T-helper 17 cell (primary cell): ENCODE results near the gene ENOX2. TPM values are rescaled to one million over a fixed set of nuclear protein-coding genes. Genes with fewer than 3 reads are reported as not detected.
"Not testable (repeated sequence)": the region's sequence is repeated elsewhere in the genome, so short reads cannot be mapped to it uniquely, and the experiment has no call there.

Source experiments
- ATAC-seq: fragments of 150-1000 bp; cut with Tn5 transposase; 2 replicates; pipeline ENCODE4 v1.10.0; 2021; ENCODE audit warnings: mild to moderate bottlenecking, moderate library complexity
- DNase-seq, 3 donors: peaks; one replicate each; pipeline versions ENCODE4 v3.0.0 to v3.0.0-alpha.2; 2020 to 2021
- H3K9me3 ChIP-seq: one replicate; pipeline ENCODE4 v1.7.0; 2013; ENCODE audit warnings: low read length, mild to moderate bottlenecking; ENCODE audit not compliant: control insufficient read depth, poor library complexity, severe bottlenecking
- H3K27ac Mint-ChIP-seq: one replicate; pipeline ENCODE4 v1.8.0; 2022; ENCODE audit warnings: mild to moderate bottlenecking, moderate library complexity, mixed read lengths
- H3K27me3 Mint-ChIP-seq: one replicate; pipeline ENCODE4 v1.8.0; 2022; ENCODE audit warnings: mixed read lengths
- H3K36me3 Mint-ChIP-seq: one replicate; pipeline ENCODE4 v1.8.0; 2022; ENCODE audit warnings: low read depth, mixed read lengths
- H3K4me1 Mint-ChIP-seq: one replicate; pipeline ENCODE4 v1.8.0; 2022; ENCODE audit warnings: mild to moderate bottlenecking, mixed read lengths
- H3K4me3 Mint-ChIP-seq: one replicate; pipeline ENCODE4 v1.8.0; 2022; ENCODE audit warnings: mild to moderate bottlenecking, moderate library complexity, mixed read lengths
- total RNA-seq, 4 donors: library from RNA in 2 of 4; stranded (reverse) in 2 of 4; gene quantifications; one replicate each; pipeline ENCODE4 v1.2.3 and lab custom pipeline; 2022 to 2026

ENOX2 gene
- total RNA-seq, 2 donors from 2014 or later, result 7.3 to 9.8 TPM

DNA sequence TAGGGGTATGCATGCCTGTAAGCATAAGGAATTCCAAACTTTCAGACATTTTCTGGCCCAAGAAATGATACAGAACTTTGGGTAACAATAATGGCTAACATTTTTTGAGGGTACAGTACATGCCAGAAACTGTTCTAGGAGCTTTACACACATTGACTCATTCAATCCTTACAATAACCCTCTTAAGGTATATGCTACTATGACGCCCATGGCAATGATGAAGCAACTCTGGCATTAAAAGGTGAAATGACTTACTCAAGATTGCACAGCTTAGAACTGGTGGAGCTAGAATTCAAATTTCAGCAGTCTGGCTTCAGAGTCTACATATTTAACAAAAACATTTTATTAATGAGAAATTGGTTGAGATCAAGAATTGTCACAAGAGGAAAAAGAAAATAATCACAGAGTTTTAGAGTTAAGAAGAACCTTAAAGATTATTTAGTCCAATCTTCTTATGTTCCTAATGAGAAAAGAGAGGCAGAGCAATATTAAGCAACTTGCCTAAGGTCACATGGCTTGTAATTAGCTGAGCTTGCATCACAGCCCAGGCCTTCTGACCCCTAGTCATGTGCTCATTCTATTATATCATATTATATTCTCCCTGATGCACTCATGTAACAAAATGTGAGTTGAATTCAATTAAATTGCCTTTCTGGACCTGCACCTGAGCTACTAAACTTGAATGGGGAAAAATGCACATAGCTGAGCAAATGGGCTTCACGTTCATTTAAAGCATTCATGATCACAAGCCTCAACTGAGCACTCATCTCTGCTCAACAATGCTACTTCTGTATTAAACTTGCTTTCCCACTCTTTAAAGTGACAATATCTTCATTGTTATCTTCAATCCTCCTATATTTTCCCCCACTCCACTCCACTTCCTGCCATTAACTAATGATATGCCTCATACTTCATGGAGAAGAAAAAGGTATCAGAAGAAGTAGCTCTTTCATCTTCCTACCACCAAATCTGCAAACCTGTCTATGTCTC is 73.2 kb downstream of the ENOX2 start:
- Mint-ChIP-seq H3K4me1 (peaks cover 7% of the 10 kb centered on the region), H3K27ac (no peak overlapping the region), H3K27me3 (no peaks in the 10 kb centered on the region), H3K36me3 (no peaks in the 10 kb centered on the region), H3K4me3 (no peak overlapping the region)
- no peak for ATAC-seq
- H3K9me3 ChIP-seq, result no peaks in the 10 kb centered on the region
- no peak for DNase-seq

DNA sequence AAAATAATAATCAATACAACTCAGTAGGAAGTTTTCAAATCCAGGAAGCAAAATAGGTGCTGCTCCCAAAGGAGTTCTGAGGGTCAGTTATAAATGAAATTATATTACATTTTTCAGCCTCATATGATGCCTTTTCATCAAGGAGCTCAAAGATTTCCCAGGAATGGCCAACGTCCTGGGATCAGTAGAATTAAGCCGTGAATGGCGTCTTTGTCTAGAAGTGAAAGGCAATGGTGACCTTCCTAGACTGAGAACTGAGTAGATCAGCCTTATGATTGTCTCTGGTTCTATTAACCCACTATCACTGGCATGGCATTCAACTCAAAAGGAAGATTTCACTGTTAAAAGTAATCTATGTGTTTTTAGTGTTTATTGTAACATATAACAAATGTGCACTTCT is 74.4 kb downstream of the ENOX2 start:
- Mint-ChIP-seq H3K27ac (no peak overlapping the region), H3K36me3 (no peaks in the 10 kb centered on the region), H3K4me1 (peaks cover 7% of the 10 kb centered on the region), H3K27me3 (no peaks in the 10 kb centered on the region), H3K4me3 (no peak overlapping the region)
- H3K9me3 ChIP-seq, result no peaks in the 10 kb centered on the region
- ATAC-seq (no peak), DNase-seq (no peak)

DNA sequence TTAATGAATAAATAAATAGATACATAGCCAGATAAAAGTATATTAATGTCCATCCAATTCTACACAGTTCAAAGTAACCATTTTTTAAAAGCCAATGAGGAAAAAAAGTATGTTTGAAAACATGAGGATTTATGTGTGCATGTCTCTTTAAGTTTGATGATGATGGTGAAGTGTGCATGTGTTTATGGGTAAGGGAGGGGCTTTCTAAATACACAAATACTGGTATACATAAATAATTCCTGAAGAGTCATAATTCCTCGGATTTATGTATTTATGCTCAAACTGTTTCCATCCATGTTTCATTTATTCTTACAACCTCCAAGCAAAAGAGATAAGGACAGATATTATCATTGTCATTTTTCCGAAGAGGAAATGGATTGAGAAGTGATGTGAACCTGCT is 75.4 kb downstream of the ENOX2 start:
- no peaks in the 10 kb centered on the region for H3K27me3 Mint-ChIP-seq
- H3K36me3 Mint-ChIP-seq, result no peaks in the 10 kb centered on the region
- H3K9me3 ChIP-seq, result no peaks in the 10 kb centered on the region
- ATAC-seq (no peak), DNase-seq (no peak)
- peaks cover 2% of the 10 kb centered on the region for H3K4me1 Mint-ChIP-seq
- no peak overlapping the region for H3K27ac Mint-ChIP-seq
- no peak overlapping the region for H3K4me3 Mint-ChIP-seq

DNA sequence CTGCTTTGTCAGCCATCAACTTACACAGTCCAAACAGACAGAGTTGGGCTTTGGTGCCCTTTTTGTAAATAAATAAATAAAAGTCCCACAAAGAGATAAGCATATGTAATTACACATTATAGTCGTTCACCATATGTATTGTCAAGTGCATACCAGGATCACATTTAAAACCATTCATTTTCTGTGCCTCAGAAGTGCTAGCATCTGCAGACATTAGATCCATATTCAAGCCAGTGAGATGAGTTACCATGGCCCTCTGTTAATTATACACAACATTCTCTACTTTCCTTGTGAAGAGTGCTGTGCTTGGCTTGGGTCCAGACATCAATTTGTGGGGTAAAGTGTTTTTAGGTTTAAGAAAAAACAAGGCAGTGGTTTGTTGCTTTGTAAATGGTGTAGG is 76.8 kb downstream of the ENOX2 start:
- ATAC-seq (no peak), DNase-seq (no peak)
- H3K27ac Mint-ChIP-seq, result no peak overlapping the region
- no peaks in the 10 kb centered on the region for H3K27me3 Mint-ChIP-seq
- H3K9me3 ChIP-seq, result no peaks in the 10 kb centered on the region
- H3K36me3 Mint-ChIP-seq, result no peaks in the 10 kb centered on the region
- H3K4me1 Mint-ChIP-seq, result no peaks in the 10 kb centered on the region
- H3K4me3 Mint-ChIP-seq, result no peak overlapping the region

DNA sequence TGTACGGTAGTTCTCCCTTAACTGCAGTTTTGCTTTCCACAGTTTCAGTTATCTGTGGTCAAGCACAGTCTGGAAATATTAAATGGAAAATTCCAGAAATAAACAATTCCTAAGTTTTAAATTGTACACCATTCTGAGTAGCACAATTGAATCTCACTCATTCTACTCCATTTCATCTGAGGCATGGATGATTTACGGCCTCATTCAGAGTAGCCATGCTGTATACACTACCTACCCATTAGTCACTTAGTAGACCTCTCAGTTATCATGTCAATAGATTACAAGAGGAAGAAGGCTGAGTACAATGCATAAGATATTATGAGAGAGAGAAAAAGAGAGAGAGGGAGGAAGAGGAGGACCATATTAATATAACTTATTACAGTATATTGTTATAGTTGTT is 77.5 kb downstream of the ENOX2 start:
- H3K4me1 Mint-ChIP-seq, result peaks cover 2% of the 10 kb centered on the region
- no peaks in the 10 kb centered on the region for H3K27me3 Mint-ChIP-seq
- ATAC-seq (no peak), DNase-seq (no peak)
- H3K9me3 ChIP-seq, result no peaks in the 10 kb centered on the region
- H3K27ac Mint-ChIP-seq, result no peak overlapping the region
- no peak overlapping the region for H3K4me3 Mint-ChIP-seq
- no peaks in the 10 kb centered on the region for H3K36me3 Mint-ChIP-seq

DNA sequence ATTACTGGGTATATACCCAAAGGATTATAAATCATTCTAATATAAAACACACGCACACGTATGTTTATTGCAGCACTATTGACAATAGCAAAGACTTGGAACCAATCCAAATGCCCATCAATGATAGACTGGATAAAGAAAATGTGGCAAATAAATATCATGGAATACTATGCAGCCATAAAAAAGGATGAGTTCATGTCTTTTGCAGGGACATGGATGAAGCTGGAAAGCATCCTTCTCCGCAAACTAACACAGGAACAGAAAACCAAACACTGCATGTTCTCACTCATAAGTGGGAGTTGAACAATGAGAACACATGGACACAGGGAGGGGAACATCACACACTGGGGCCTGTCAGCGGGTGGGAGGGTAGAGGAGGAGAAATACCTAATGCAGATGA is 83.6 kb downstream of the ENOX2 start:
- not testable (repeated sequence) for H3K36me3 Mint-ChIP-seq, DNase-seq, ATAC-seq, H3K9me3 ChIP-seq, H3K4me3 Mint-ChIP-seq, H3K27me3 Mint-ChIP-seq, H3K27ac Mint-ChIP-seq, H3K4me1 Mint-ChIP-seq

DNA sequence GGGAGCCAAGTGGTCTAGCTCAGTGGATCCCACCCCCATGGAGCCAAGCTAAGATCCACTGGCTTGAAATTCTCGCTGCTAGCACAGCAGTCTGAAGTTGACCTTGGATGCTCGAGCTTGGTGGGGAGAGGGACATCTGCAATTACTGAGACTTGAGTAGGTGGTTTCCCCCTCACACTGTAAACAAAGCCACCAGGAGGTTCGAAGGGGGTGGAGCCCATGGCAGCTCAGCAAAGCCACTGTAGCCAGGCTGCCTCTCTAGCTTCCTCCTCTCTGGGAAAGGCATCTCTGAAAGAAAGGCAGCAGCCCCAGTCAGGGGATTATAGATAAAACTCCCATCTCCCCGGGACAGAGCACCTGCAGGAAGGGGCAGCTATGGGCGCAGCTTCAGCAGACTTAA is 89.1 kb downstream of the ENOX2 start:
- not testable (repeated sequence) for ATAC-seq, DNase-seq, H3K4me3 Mint-ChIP-seq

DNA sequence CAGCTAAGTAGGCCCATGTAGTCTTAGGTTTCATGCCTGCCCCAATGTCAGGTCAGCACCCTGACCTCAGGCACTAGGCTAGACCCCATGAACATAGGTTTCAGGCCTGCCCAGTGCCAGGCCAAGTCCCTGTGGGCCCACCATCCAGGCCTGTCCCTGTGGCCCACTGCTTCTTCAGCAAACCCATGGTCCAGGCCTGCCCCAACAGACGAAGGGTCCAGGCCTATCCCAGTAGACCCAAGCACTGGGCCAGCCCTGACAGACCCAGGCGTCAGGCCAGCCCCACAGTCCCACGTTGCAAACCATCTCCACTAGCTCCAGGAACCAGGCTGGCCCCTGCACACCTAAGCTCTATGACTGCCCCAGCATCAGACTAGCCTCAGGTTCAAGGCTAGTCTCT is 92.4 kb downstream of the ENOX2 start:
- Mint-ChIP-seq H3K27me3 (no peaks in the 10 kb centered on the region), H3K27ac (no peak overlapping the region), H3K4me1 (peaks cover 4% of the 10 kb centered on the region), H3K4me3 (no peak overlapping the region), H3K36me3 (peaks cover 2% of the 10 kb centered on the region)
- no peaks in the 10 kb centered on the region for H3K9me3 ChIP-seq
- DNase-seq (no peak), ATAC-seq (no peak)

More for the DNA sequence above, 89.1 kb downstream of the ENOX2 start:
- not testable (repeated sequence) for H3K4me1 Mint-ChIP-seq, H3K36me3 Mint-ChIP-seq, H3K27me3 Mint-ChIP-seq, H3K9me3 ChIP-seq, H3K27ac Mint-ChIP-seq

DNA sequence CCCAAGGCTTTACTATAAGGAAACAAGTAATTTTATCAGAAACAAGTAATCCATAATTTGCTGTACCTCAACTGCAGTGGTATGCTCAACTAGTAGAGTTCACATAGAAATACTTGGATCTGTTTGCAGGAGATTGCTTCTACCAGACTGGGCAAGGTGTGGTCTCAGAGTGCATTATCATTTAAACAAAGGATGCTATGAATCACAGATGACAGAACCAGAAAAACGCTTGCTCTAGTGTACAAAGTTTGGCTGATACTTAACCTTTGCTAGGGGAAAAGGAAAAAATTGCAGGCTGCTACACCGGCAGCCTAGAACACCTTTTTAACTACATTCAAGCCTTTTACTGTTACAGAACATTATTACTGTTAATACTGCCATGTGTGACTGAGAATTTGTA is 97.1 kb downstream of the ENOX2 start:
- H3K9me3 ChIP-seq, result no peaks in the 10 kb centered on the region
- no peaks in the 10 kb centered on the region for H3K36me3 Mint-ChIP-seq
- H3K4me1 Mint-ChIP-seq, result peaks cover 4% of the 10 kb centered on the region
- no peak overlapping the region for H3K4me3 Mint-ChIP-seq
- H3K27ac Mint-ChIP-seq, result no peak overlapping the region
- H3K27me3 Mint-ChIP-seq, result no peaks in the 10 kb centered on the region
- DNase-seq (no peak), ATAC-seq (no peak)

DNA sequence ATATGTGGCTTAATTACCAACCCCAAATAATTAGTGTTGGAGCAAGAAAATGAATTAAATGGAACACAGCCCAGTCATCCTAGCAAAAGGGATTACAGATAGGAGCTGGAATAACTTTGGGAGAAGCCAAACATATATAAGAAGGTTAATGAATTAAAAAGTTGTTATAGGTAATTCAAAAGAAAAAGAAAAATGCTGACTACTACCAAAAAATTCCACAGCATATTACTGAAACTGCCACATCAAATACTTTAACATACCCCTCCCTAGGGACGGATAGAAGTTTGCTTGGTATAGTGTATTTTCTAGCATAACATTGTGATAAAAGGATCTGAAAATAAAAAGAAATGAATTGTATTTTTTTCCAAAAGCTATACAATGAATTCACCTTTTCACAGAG is 99.5 kb downstream of the ENOX2 start:
- Mint-ChIP-seq H3K27ac (no peak overlapping the region), H3K27me3 (no peaks in the 10 kb centered on the region), H3K4me1 (no peaks in the 10 kb centered on the region), H3K4me3 (no peak overlapping the region), H3K36me3 (no peaks in the 10 kb centered on the region)
- DNase-seq (no peak), ATAC-seq (no peak)
- no peaks in the 10 kb centered on the region for H3K9me3 ChIP-seq

DNA sequence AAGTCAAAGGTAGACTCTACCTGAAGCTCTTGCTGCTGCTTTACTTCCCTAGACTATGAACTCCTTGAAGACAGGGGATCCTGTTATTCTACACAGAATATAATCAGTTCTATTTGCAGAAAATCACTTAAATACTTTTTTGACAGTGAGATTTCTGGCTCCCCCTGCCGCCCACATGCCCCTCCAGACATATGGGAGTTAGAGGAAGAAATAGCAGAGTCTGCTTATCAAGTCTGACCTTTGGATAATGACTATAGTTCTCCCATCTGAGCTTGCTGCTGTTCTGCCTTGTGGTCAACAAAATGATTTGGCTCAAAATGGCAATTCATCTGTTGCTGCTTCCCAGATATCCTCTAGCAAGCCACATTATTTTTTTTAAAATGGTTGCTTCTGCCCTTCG is 101.1 kb downstream of the ENOX2 start:
- no peaks in the 10 kb centered on the region for H3K9me3 ChIP-seq
- H3K27me3 Mint-ChIP-seq, result no peaks in the 10 kb centered on the region
- no peak overlapping the region for H3K4me3 Mint-ChIP-seq
- no peak overlapping the region for H3K27ac Mint-ChIP-seq
- ATAC-seq (no peak), DNase-seq (no peak)
- no peaks in the 10 kb centered on the region for H3K4me1 Mint-ChIP-seq
- H3K36me3 Mint-ChIP-seq, result no peaks in the 10 kb centered on the region

DNA sequence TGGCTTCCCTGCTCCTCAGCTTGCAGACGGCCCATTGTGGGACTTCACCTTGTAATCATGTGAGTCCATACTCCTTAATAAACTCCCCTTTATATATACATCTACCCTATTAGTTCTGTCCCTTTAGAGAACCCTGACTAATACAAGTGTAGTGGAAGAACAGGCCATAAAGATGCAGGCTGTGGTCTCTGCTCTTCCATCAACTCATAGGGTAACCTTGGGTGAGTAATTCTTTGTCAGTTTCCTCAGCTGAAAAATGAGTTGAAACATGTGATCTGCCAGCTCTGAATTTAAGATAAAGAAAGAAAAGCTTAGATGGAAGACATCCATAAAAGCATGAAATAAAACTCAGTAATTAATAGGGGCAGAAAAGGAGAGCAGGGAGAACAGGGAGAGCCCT is 103.6 kb downstream of the ENOX2 start:
- DNase-seq, result no peak
- Mint-ChIP-seq H3K27ac (no peak overlapping the region), H3K4me3 (no peak overlapping the region), H3K27me3 (no peaks in the 10 kb centered on the region), H3K4me1 (no peaks in the 10 kb centered on the region), H3K36me3 (no peaks in the 10 kb centered on the region)
- no peaks in the 10 kb centered on the region for H3K9me3 ChIP-seq
- ATAC-seq, result no peak

DNA sequence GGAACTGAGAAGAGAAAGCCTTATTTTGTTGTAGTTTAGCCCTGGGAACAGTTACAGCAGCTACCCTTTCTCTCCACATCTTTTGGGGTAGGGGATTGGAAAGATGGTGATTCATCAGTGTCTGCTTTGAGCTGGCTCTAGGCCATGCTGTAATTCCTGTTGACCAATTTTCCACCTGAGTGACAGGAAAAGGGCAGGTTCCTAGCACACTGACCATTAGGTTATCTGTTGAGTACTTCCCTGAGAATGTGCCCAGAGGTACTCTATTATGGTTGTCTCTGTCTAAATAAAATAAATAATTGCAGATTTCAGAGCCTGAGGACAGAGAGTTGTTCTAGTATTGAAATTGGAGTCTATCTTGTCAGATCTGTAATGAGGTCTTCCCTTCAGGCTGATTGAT is 109.0 kb downstream of the ENOX2 start:
- Mint-ChIP-seq H3K4me1 (no peaks in the 10 kb centered on the region), H3K27me3 (no peaks in the 10 kb centered on the region), H3K4me3 (no peak overlapping the region), H3K36me3 (no peaks in the 10 kb centered on the region), H3K27ac (no peak overlapping the region)
- ATAC-seq (no peak), DNase-seq (no peak)
- no peaks in the 10 kb centered on the region for H3K9me3 ChIP-seq

DNA sequence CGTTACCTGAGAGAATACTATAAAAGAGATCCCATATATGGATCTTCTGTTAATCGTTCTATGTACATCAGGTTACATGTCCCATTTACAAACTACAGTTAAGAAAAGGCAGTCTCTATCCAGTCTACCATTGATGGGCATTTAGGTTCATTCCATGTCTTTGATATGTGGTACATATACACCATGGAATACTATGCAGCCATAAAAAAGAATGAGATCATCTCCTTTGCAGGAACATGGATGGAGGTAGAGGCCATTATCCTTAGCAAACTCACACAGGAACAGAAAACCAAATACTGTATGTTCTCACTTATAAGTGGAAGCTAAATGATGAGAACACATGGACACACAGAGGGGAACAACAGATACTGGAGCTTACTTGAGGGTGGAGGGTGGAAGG is 111.1 kb downstream of the ENOX2 start:
- not testable (repeated sequence) for ATAC-seq, H3K4me3 Mint-ChIP-seq, H3K9me3 ChIP-seq, DNase-seq, H3K27ac Mint-ChIP-seq, H3K27me3 Mint-ChIP-seq, H3K36me3 Mint-ChIP-seq, H3K4me1 Mint-ChIP-seq
